NCI-H1436 (cell line): Measurements from ENCODE around the gene EFNA1.
A peak's percentile ranks its signal among the peaks of the same experiment; 100 is the strongest.

Experiments
- DNase-seq: peaks from one replicate; lab custom pipeline; 2025; lab: John Stamatoyannopoulos, UW

Gene EFNA1

GRCh38 chr1:155127105-155127966, at the start of gene EFNA1:
EFNA1 (plus strand) TSS chr1:155127876; CDS start chr1:155127978, 102 bp downstream.
- DNase-seq = peak; percentile 30

GRCh38 chr1:155078469-155079209, 49.0 kb upstream of the EFNA1 start, which contains the start of gene EFNA3:
EFNA3 (plus strand) TSS chr1:155078837; CDS start chr1:155078942, 105 bp downstream.
- DNase-seq = peak; percentile 67

GRCh38 chr1:155079210-155079486, 48.5 kb upstream of the EFNA1 start:
- no peak for DNase-seq

DNA sequence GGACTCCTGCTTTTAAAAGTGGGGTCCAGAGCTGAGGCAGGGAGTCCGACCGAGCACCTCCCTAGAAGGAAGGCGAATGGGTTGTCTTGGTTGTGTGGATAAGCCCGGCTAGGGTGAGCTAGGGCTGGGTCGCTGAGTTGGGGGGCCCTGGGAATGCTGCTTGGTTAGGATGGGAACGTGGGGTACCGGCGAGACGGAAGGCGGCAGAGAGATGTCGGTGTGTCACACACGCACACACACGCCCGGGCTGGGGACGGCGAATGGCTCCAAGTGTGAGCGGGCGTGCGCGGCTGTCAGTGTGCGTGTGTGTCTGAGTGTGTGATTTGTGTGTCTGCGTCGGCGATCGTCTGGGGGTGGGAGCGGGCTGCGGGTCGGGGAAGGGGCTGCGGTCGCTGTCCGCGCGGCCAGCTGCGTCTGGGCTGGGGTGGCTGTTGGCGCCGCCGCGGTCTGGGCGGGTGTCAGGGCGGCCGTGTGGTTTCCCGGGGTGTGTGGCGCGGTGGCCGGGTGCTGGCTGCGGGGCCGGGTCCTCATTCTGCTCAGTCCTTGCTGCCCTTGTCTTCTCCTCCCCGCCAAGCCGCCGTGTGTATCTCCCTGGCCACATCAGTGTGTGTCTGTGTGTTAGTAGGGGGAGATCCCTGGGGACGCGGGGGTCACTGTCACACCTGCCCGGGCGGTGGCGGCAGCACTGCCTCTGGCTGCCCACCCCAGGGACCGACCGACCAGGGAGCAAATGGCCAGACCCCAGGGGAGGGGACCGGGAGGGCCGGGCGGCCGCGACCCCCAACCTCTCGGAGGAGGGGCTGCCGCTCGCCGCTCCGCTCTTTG, 48.0 kb upstream of the EFNA1 start:
- no peak for DNase-seq

GRCh38 chr1:155080312-155081228, 47.1 kb upstream of the EFNA1 start:
- peak; percentile 85 for DNase-seq

GRCh38 chr1:155081472-155082300, 46.0 kb upstream of the EFNA1 start:
- no peak for DNase-seq

DNA sequence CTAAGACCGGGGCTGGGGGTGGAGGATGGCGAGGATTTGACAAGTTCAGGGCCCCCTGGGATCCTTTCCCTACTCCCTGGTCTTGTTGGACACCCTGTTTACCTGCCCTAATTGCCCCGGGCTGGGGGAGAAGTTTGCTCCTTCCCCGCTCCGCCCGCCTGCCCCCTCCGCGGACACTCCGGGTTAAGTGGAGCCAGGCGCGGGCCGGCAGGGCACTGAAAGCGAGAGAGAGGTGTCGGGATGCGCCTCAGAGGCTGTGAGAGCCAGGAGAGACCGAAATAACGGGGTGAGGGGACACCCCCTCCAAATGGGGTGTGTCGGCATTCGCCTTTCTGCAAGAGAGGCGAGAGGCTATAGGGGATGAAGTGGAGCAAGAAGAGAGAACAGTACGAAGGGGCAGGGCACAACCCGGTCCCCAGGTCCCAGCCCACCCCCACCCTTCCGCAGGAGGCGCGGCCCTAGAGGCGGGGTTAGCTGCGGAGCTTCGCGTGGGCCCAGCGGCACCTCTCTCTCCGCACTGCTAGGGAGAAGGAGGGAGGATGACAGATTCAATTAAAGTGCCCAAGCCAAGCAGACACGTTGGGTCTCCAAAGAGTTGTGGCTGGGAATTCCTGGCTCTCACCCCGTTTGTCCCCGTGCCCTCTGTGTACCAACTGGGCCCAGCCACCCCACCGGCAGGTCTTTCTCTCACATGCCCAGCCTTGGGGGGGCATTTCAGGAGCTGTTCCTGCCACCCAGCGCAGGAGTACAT, 45.2 kb upstream of the EFNA1 start:
- DNase-seq = no peak

GRCh38 chr1:155083052-155083541, 44.6 kb upstream of the EFNA1 start:
- DNase-seq = no peak

- DNase-seq = peak; percentile 40
Observed at GRCh38 chr1:155083865-155084721, 43.6 kb upstream of the EFNA1 start.

DNA sequence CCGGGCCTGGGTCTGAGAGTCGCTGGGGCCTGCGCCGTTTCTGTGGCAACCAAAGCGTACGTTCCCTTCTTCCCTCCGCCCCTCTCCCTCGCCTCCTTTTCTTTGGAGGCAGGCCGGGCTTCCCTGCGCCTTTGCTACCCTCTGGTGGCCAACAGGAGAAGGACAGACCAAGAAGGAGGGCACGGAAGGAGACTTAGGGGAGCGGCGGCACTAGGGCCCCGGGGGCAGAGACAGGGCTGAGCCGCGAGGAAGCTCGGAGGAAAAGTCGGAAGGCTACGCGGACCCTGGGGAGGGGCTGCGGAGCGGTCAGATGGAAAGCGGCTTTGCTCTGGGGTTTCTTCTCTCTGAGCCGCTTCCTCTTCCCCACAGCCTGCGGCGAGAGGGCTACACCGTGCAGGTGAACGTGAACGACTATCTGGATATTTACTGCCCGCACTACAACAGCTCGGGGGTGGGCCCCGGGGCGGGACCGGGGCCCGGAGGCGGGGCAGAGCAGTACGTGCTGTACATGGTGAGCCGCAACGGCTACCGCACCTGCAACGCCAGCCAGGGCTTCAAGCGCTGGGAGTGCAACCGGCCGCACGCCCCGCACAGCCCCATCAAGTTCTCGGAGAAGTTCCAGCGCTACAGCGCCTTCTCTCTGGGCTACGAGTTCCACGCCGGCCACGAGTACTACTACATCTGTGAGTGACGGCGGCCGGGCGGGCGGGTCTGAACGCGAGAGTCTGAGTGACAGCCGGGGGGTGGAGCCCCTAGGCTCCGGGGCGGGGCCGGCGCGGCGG, 42.8 kb upstream of the EFNA1 start:
- peak; percentile 93 for DNase-seq

DNA sequence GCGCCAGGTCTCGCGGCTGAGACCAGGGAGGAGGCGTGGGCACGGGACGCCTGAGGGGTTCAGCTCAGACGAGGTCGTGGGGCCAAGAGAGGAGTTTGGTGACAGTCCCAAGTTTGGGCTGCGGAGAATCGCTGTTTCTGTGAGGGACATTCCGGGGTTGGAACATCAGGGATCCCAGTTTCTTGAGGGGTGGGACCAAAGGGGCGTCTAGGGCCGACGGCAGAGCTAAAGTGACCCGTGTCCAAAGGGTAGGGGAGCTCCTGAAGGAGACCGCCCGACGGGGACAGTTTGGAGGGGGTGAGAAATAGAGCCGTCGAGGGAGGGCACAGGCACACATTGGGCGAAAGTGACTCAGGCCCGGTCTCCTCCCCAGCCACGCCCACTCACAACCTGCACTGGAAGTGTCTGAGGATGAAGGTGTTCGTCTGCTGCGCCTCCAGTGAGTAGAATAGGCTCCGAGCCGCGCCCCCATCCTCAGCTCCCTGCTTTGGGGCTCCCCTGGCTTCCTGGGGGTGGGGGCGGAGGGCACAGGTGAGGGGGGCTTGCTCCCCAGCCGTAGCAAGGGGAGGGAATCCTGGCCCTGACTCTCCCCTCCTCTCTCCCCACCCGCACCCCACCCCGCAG, 42.1 kb upstream of the EFNA1 start:
- no peak for DNase-seq

DNA sequence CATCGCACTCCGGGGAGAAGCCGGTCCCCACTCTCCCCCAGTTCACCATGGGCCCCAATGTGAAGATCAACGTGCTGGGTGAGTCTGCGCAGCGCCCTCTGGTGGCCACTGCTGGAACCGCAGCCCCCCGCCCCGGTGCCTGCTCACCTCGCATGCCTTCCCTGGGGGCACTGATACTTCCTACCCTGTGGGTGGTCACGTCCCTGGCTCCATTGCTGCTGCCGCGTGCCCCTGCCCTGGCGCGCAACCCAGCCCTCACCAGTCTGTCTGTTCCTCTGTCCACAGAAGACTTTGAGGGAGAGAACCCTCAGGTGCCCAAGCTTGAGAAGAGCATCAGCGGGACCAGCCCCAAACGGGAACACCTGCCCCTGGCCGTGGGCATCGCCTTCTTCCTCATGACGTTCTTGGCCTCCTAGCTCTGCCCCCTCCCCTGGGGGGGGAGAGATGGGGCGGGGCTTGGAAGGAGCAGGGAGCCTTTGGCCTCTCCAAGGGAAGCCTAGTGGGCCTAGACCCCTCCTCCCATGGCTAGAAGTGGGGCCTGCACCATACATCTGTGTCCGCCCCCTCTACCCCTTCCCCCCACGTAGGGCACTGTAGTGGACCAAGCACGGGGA, 41.4 kb upstream of the EFNA1 start:
- peak; percentile 51 for DNase-seq

DNA sequence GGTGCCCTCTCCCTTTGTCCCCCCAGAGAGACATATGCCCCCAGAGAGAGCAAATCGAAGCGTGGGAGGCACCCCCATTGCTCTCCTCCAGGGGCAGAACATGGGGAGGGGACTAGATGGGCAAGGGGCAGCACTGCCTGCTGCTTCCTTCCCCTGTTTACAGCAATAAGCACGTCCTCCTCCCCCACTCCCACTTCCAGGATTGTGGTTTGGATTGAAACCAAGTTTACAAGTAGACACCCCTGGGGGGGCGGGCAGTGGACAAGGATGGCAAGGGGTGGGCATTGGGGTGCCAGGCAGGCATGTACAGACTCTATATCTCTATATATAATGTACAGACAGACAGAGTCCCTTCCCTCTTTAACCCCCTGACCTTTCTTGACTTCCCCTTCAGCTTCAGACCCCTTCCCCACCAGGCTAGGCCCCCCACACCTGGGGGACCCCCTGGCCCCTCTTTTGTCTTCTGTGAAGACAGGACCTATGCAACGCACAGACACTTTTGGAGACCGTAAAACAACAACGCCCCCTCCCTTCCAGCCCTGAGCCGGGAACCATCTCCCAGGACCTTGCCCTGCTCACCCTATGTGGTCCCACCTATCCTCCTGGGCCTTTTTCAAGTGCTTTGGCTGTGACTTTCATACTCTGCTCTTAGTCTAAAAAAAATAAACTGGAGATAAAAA, 40.7 kb upstream of the EFNA1 start:
- no peak for DNase-seq

- peak; percentile 66 for DNase-seq
Observed at GRCh38 chr1:155091071-155092051, 36.3 kb upstream of the EFNA1 start.

GRCh38 chr1:155092131-155092530, 35.5 kb upstream of the EFNA1 start:
- no peak for DNase-seq
